Fibroblast of skin of left quadriceps (primary cell): Measurements from ENCODE around the gene ZDHHC11.

ENCODE experiments used
- DNase-seq, 2 experiments: peaks; one replicate each; pipeline ENCODE4 v3.0.0-alpha.2; 2013; ENCODE audit warnings: low read depth in 2 of 2

The ZDHHC11 gene

GRCh38 chr5:850511-851006 is at the start of gene ZDHHC11:
Gene ZDHHC11 (minus strand): TSS chr5:850986. CDS start chr5:850602, 384 bp downstream.
- no peak for DNase-seq

- DNase-seq, result no peak
These were observed 42.9 kb upstream of the ZDHHC11 start for GRCh38 chr5:893711-894110.

GRCh38 chr5:893137-893506 is 42.3 kb upstream of the ZDHHC11 start:
- no peak for DNase-seq

- peak; percentile 32 to 37 for DNase-seq
These were observed 41.8 kb upstream of the ZDHHC11 start, which contains the start of the genes BRD9 and TRIP13 for GRCh38 chr5:892394-893136. Gene BRD9 (minus strand): TSS chr5:892801. CDS start chr5:892657, 144 bp downstream. Gene TRIP13 (plus strand): TSS chr5:892884. CDS start chr5:892999, 115 bp downstream.

GRCh38 chr5:891837-892393 is 41.1 kb upstream of the ZDHHC11 start:
- peak in 1 of 2 experiments; percentile 1 for DNase-seq

- no peak for DNase-seq
These were observed 40.5 kb upstream of the ZDHHC11 start for GRCh38 chr5:891117-891836.

- DNase-seq, result no peak
These were observed 38.4 kb upstream of the ZDHHC11 start for GRCh38 chr5:889075-889710.

GRCh38 chr5:888638-889035 is 37.9 kb upstream of the ZDHHC11 start:
- DNase-seq, result no peak

GRCh38 chr5:887947-888637 is 37.3 kb upstream of the ZDHHC11 start:
- DNase-seq, result no peak

GRCh38 chr5:886716-887325 is 36.0 kb upstream of the ZDHHC11 start:
- DNase-seq, result no peak

- DNase-seq, result no peak
These were observed 35.2 kb upstream of the ZDHHC11 start for GRCh38 chr5:886036-886435.

GRCh38 chr5:885529-885928 is 34.7 kb upstream of the ZDHHC11 start:
- no peak for DNase-seq

- DNase-seq, result no peak
These were observed 34.3 kb upstream of the ZDHHC11 start for GRCh38 chr5:885127-885442.

- no peak for DNase-seq
These were observed 33.8 kb upstream of the ZDHHC11 start for GRCh38 chr5:884345-885126.

- no peak for DNase-seq
These were observed 32.8 kb upstream of the ZDHHC11 start for GRCh38 chr5:883475-884181.

- DNase-seq, result no peak
These were observed 31.7 kb upstream of the ZDHHC11 start for GRCh38 chr5:882253-883183.

- no peak for DNase-seq
These were observed 30.8 kb upstream of the ZDHHC11 start for GRCh38 chr5:881551-881935.

- DNase-seq, result no peak
These were observed 30.2 kb upstream of the ZDHHC11 start for GRCh38 chr5:880816-881550.
